Uterus (tissue), 4 donors: ENCODE measurements around the gene LBH. TPM values are rescaled to one million over a fixed set of nuclear protein-coding genes. Genes with fewer than 3 reads are reported as not detected.

Source experiments
- DNase-seq, 2 donors: peaks; one replicate each; pipeline ENCODE4 v3.0.0-alpha.2; 2019 to 2020
- H3K27ac ChIP-seq, 2 donors: fragments of 200-600 bp; sonication (generic); 1 replicate in 1 of 2; 2 replicates in 1 of 2; pipeline ENCODE4 v1.5.1; 2016 to 2018
- H3K27me3 ChIP-seq, 2 donors: fragments of 200-600 bp; sonication (generic); one replicate each; pipeline ENCODE4 v1.5.1; 2018 to 2019; ENCODE audit warnings: control low read depth in 1 of 2
- H3K36me3 ChIP-seq, 2 donors: fragments of 200-600 bp; sonication (generic); one replicate each; pipeline ENCODE4 v1.5.1; 2019; ENCODE audit warnings: control low read depth in 1 of 2
- H3K4me1 ChIP-seq, 2 donors: fragments of 200-600 bp; sonication (generic); one replicate each; pipeline ENCODE4 v1.5.1; 2018 to 2019; ENCODE audit warnings: control low read depth in 1 of 2
- H3K4me3 ChIP-seq, 2 donors: fragments of 200-600 bp; sonication (generic); 1 replicate in 1 of 2; 2 replicates in 1 of 2; pipeline ENCODE4 v1.5.1; 2018 to 2019; ENCODE audit warnings: mild to moderate bottlenecking in 1 of 2
- H3K9me3 ChIP-seq, 2 donors: fragments of 200-600 bp; sonication (generic); one replicate each; pipeline ENCODE4 v1.5.1; 2019; ENCODE audit warnings: control low read depth in 1 of 2
- POLR2A ChIP-seq, 2 donors: fragments of 450-650 bp; IDR thresholded peaks; one replicate each; pipeline ENCODE4 v1.6.1; 2016; ENCODE audit warnings: antibody characterized with exemption in 2 of 2, mild to moderate bottlenecking in 1 of 2, moderate library complexity in 1 of 2
- intact Hi-C: fragments of 100-400 bp; cut with DNase I; formaldehyde crosslinking; loops from one replicate; pipeline ENCODE4 v1.15.1; 2023; ENCODE audit warnings: low total_unique reads
- total RNA-seq, 4 donors: library from RNA; depleted of rRNA in 3 of 4; stranded (reverse); fragments of >200 nt in 3 of 4; gene quantifications; one replicate each; pipeline versions ENCODE4 v1.1.0 to v1.2.4, GENCODE V29; 2014 to 2023
- TF ChIP-seq, protein P1 (sequence below), 4 experiments: fragments of 200-600 bp in 2 of 4; fragments of 450-650 bp in 2 of 4; sonication (generic) in 2 of 4; IDR thresholded peaks; one replicate each; pipeline ENCODE4 v1.5.1; 2016 to 2019; ENCODE audit warnings: antibody characterized with exemption in 4 of 4, mild to moderate bottlenecking in 2 of 4, moderate library complexity in 1 of 4
- donor health status: DM: yes; HTN: yes; CAD: no.

The LBH gene
- total RNA-seq, 4 donors from 2014 or later: 30.7 to 94.3 (median 64.5) TPM

- intact Hi-C loops: no loop called here
- H3K36me3 ChIP-seq: no peaks in the 10 kb centered on the region
- no peak for DNase-seq
- H3K27ac ChIP-seq: peak overlapping the region in 1 of 2 donors; percentile 5
- H3K27me3 ChIP-seq: no peaks in the 10 kb centered on the region
- no peak for TF ChIP-seq POLR2A (IDR thresholded peaks at IDR 0.05)
- TF ChIP-seq, protein P1, sequence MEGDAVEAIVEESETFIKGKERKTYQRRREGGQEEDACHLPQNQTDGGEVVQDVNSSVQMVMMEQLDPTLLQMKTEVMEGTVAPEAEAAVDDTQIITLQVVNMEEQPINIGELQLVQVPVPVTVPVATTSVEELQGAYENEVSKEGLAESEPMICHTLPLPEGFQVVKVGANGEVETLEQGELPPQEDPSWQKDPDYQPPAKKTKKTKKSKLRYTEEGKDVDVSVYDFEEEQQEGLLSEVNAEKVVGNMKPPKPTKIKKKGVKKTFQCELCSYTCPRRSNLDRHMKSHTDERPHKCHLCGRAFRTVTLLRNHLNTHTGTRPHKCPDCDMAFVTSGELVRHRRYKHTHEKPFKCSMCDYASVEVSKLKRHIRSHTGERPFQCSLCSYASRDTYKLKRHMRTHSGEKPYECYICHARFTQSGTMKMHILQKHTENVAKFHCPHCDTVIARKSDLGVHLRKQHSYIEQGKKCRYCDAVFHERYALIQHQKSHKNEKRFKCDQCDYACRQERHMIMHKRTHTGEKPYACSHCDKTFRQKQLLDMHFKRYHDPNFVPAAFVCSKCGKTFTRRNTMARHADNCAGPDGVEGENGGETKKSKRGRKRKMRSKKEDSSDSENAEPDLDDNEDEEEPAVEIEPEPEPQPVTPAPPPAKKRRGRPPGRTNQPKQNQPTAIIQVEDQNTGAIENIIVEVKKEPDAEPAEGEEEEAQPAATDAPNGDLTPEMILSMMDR (IDR thresholded peaks at IDR 0.05): no peak
- H3K9me3 ChIP-seq: no peaks in the 10 kb centered on the region
- no peak overlapping the region for H3K4me3 ChIP-seq
- H3K4me1 ChIP-seq: peaks cover 0 to 8% of the 10 kb centered on the region in 2 donors
Measured at GRCh38 chr2:30255466-30256408, 24.4 kb downstream of the LBH start.

DNA sequence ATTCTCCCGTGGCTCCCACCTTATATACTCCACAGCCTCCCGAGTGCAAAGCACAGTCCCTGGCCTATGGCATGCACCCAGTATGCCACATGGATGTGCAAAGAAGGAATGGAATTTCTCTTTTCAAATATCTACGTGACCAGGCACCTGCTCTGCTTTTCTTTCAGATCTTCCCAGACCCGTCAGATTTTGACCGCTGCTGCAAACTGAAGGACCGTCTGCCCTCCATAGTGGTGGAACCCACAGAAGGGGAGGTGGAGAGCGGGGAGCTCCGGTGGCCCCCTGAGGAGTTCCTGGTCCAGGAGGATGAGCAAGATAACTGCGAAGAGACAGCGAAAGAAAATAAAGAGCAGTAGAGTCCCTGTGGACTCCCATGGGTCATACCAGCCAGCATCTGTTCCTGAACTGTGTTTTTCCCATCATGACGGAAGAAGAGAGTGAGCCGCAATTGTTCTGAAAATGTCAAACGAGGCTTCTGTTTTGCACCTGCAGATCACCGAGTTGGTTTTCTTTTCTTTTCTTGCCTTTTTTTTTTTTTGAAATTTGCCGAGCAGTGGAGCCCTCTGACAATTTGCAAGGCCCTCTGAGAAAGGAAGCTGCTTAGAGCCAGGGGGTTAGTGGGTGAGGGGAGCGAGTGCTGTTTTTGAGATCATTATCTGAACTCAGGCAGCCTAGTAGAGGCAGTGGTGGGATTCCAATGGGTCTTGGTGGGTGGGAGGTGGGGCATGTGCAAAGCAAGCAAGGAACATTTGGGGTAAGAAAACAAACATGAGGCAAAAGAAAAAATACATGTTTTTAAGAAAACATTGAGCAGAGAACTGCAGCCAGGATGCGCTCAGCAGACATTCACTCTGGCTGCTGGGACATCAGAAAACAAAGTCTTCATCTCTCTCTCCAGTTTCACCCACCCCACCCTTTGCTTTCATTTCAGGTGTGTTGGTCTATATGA is 26.2 kb downstream of the LBH start:
- Histone ChIP-seq H3K9me3 (no peaks in the 10 kb centered on the region), H3K4me3 (no peak overlapping the region), H3K36me3 (no peaks in the 10 kb centered on the region), H3K4me1 (peaks cover 0 to 8% of the 10 kb centered on the region in 2 donors), H3K27me3 (no peaks in the 10 kb centered on the region), H3K27ac (no peak overlapping the region)
- no peak for DNase-seq
- intact Hi-C loops: no loop called here
- TF ChIP-seq, protein P1 (IDR thresholded peaks at IDR 0.05): no peak
- no peak for TF ChIP-seq POLR2A (IDR thresholded peaks at IDR 0.05)

GRCh38 chr2:30259071-30259470 is 27.7 kb downstream of the LBH start:
- Histone ChIP-seq H3K36me3 (no peaks in the 10 kb centered on the region), H3K9me3 (no peaks in the 10 kb centered on the region), H3K27me3 (no peaks in the 10 kb centered on the region), H3K27ac (no peak overlapping the region), H3K4me1 (no peaks in the 10 kb centered on the region), H3K4me3 (no peak overlapping the region)
- no peak for DNase-seq
- intact Hi-C loops: no loop called here
- no peak for TF ChIP-seq POLR2A (IDR thresholded peaks at IDR 0.05)
- TF ChIP-seq, protein P1 (IDR thresholded peaks at IDR 0.05): no peak

- intact Hi-C loops: no loop called here
- H3K36me3 ChIP-seq: no peaks in the 10 kb centered on the region
- no peak for DNase-seq
- TF ChIP-seq, protein P1 (IDR thresholded peaks at IDR 0.05): no peak
- no peak for TF ChIP-seq POLR2A (IDR thresholded peaks at IDR 0.05)
- H3K4me3 ChIP-seq: no peak overlapping the region
- no peaks in the 10 kb centered on the region for H3K4me1 ChIP-seq
- no peaks in the 10 kb centered on the region for H3K27me3 ChIP-seq
- no peak overlapping the region for H3K27ac ChIP-seq
- H3K9me3 ChIP-seq: peaks cover 0 to 6% of the 10 kb centered on the region in 2 donors
Measured at GRCh38 chr2:30259827-30260679, 28.7 kb downstream of the LBH start.
